HG03378 (cell line): ENCODE results near the gene LNX2.
"Not testable (repeated sequence)": the region's sequence is repeated elsewhere in the genome, so short reads cannot be mapped to it uniquely, and the experiment has no call there.

Experiments used
- ATAC-seq: cut with Tn5 transposase; IDR thresholded peaks from one replicate; pipeline ENCODE4 v1.9.1; 2021; ENCODE audit warnings: mild to moderate bottlenecking, moderate library complexity; ENCODE audit not compliant: unreplicated experiment

Gene LNX2

DNA sequence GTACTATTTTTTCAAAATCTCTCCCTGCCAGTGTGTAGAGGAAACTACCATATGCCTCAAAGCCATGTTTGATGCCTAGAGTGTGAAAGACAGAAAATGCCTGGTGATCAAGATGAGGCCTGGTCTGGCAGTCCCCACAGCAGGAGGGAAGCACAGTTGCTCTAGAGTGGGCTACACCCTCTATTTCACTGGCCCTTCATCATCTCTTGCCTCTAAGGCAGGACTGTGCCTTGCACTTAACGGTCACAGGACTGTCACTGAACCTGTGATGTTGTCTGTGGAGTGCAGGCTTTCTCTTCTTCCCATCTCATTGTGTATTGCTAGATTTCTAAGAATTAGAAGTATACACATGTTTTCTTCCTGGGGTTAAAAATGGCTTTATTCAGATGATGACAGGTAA lies 17.7 kb upstream of the LNX2 start:
- no peak for ATAC-seq

DNA sequence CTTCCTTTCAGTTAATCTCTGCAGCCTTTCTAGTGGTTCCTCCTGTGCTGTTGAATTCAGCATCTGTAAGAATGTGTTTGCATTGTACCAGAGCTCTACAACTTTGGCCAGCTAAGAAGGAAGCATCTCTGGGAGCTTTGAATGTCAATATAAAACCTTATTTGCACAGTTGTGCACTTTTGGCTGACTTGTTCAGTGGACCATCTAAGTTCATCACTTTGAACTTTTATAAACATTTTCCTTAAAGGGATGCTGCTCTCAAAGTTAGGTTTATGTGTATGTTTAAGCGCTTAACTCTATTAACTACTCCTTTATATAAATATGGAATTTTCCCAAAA lies 16.9 kb upstream of the LNX2 start:
- ATAC-seq: no peak

DNA sequence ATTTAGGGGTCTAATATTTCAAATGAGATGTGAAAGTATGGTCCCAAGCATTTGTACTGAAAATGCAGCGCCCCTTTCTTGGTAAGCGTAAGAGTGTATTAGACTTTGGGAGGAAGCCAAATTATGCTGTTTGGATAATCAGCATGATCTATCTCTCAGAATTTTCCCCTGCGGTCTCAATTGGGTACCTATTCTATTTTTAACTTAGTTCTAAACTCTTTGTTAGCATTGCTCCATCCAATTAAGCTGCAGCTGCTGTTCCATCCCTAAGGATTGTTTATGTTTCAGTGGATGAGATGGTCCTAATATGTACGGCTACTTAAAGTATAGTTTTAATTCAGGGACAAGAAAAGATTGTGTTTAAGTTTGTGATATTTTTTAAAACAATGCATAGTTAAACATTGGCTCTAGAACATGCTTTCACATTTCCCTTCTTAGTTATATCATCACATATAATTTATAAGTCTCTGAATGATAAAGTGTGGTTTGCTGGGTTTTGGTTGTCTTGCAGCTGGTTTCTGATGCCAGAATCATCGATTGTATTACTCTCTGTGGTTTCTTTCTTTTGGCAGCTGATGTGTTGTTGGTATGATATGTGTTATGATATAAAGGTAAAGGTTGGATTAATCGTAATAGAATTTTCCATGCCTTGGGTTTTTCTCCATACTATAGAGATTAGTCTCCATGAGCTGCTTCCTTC lies 16.4 kb upstream of the LNX2 start:
- no peak for ATAC-seq

DNA sequence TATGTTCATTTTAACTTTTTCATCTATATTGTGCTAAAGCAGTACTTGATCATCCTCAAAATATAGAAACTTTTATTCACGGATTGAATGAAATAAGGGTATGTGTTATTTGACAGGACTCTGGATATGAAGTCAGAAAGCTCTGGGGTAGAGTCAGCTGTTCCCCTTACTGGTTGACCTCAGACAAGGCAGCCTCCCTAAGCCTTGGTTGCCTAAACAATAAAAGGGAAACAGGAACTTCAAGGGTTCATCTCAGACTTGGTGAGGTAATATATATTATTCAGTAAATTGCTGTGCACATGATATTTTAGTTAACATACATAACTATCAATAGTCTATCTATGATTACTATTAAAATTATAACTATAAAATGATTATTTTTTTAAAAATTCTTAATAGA lies 14.9 kb upstream of the LNX2 start:
- ATAC-seq: no peak

DNA sequence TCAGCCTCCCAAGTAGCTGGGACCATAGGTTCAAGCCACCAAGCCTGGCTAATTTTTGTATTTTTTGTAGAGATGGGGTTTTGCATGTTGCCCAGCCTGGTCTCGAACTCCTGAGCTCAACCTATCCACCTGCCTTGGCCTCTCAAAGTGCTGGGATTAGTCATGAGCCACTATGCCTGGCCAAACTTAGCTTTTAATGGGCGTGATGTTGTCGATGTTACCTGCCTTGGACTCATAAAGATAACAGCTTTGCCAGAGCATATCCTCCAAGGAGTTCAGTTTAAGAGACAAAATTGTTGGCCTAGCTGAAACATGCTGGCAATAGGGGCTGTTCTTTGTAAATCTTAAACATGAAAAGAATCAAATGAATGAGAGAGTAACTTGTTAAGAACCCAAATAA lies 14.5 kb upstream of the LNX2 start:
- ATAC-seq: no peak

DNA sequence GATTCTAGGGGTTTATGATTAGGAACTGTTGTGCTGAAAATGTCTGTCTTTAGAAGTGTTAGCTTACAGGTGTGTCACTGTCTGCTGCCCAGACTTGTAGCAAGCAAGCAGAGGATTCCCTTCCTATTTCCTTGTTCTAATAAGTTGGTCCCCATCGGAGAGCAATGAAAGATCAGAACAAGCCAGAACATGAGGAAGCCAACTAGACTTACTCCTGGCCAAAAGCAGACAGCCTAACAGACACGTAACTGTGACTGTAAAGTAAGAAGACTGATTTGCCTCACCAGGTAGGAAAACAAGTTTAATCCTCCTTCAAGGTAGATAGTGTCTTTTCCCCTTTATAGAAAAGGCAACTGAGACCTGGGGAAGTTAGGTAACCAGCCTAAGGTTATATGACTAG lies 13.9 kb upstream of the LNX2 start:
- ATAC-seq: no peak

DNA sequence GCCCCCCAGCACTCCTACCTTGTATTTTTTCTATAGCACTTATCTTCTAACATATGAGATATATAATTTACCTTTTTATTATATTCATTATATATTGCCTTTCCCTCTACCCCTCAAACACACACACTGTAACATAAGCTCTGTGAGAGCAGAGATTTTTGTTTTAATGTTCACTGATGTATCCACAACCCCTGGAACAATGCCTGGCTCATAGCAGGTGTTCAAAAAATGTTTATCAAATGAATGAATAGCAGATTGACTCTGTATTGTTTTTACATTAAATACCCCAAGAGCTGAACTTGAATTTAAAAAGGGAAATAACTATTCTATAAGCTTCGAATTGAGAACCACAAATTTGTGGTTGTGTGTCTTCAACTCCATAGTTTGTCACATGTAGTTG lies 12.3 kb upstream of the LNX2 start:
- ATAC-seq: no peak

DNA sequence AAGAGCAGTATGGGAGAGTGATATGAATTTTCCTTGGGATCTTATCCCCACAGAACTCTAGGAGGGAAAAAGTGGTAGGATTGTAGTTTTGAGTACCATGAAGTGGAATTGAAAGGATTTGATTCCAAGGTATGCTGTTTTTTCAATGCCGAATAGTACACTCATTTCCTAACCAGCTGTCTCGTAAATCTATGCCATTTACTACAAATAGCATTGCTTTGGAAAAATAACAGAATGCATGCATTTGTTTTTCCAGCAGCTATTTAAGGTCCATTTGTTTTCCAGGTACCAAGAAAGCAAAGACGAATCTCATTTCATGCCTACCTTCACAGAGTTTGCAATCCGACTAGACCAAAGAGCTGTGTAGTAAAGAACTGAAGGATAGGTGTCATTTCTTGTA lies 11.9 kb upstream of the LNX2 start:
- ATAC-seq: no peak

DNA sequence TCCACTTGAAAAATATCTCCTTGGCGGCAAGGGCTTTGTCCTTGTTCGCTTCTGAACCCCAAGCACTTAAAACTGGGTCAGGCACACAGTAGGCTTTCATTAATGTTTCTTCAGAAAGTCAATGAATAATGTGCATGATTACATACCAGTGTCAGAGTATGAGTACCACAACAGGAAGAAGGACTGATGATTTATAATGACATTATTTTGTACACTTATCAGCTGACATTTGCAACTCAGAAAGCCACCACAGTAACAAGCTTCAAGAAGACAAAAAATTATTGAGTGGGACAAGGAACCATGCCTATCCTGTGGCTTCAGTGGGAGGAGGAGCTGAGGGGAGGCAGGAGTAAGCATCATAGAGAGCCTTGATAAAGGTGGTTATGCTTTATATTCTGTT lies 11.3 kb upstream of the LNX2 start:
- no peak for ATAC-seq

DNA sequence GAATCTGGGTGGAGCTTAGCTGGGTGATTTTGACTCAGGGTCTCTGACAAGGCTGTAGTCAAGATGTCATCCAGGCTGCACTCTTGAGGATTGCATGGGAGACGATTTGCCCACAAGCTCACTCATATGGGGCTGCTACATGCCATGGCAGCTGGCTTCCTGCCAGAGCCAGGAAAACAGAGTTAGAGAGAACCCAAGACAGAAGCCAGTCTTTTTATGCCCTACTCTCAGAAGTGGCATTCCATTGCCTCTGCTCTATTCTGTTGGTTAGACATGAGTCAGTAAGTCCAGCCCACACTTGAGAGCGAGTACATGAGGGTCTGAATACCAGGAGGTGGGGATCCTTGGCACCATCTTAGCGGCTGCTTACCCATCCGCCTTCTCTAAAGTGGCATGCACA lies 10.8 kb upstream of the LNX2 start:
- no peak for ATAC-seq

DNA sequence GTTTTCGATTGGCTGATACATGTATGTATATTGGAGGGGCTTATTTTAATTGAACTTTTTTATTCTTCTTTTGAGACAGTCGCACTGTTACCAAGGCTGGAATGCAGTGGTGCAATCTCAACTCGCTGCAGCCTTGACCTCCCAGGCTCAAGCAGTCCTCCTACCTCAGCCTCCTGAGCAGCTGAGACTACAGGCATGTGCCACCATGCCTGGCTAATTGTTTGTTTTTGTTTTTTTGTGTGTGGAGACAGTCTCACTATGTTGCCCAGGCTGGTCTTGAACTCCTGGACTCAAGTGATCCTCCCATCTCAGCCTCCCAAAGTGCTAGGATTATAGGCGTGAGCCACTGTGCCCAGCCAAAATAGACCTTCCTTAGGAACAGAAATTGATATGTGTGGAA lies 8.4 kb upstream of the LNX2 start:
- ATAC-seq: not testable (repeated sequence)

DNA sequence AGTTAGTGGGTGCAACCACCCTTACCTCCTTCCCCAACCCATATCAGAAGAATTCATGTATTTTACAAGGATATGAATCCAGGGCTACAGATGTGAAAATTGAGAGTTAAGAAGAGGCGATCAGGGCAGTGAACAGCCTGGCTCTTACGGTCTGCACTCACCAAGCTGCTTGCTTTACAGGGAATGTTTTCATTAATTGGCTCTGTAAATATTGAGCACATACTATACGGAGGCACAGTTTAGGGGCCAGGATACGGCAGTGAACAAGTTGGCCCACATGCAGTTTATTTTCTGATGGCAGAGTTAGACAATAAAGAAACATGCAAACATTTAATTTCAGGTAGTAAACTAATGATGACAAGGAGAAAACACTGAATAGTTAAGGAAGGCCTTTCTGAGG lies 7.8 kb upstream of the LNX2 start:
- no peak for ATAC-seq

DNA sequence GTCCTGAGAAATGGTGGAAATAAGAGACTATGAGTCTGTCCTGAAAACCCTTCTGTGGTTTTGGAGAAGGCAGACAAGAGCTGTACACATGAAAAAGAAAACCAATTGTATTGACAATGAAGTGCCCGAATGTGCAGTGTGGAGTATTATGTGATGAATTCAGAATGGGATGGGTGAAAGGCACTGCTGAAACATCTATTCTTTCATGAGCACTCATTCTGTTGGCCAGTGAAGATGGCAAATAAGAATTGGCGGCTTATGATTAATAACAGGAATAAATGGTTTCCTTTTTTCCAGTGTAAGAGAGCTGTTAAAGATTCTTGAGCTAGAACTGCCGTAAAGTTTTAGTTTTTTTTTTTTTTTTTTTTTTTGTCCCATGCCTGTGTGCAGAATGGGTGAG lies 7.1 kb upstream of the LNX2 start:
- ATAC-seq: no peak

DNA sequence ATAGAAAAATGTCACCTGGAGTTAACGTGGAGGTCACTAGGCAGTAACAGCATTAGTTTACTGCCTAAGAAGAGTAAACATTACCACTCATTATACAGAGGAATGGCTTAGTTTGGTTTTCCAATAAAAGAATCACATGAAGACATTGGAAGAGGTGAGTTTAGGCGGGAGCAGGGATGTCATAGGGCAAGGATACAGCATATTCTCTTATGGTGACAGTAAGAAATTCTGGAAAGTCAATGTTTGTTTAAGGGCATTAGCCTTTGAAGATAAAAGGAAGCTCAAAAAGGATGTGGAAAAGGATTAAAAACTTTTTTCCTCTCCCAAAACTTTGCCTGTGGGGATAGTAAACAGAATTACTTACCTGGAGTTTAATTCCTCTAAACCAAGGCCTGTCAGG lies 5.5 kb upstream of the LNX2 start:
- no peak for ATAC-seq

DNA sequence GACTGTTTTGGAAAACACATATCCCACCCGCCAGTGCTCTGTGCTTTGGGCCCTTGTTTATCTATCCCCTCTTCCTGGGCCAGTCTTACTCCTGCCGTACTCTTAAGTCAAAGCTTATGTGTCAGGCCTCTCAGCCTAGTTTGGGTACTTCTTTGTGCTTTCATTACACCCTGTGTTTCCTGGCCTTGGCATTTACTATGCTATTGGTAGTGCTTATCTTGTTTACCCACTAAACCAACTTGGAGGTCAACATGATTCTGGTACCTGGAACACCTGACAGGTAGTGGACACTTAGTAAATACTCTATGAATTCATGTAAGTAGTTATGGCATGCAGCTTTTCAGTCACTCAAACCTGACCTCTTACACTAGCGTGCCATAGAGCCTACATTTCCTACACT lies 3.7 kb upstream of the LNX2 start:
- no peak for ATAC-seq

DNA sequence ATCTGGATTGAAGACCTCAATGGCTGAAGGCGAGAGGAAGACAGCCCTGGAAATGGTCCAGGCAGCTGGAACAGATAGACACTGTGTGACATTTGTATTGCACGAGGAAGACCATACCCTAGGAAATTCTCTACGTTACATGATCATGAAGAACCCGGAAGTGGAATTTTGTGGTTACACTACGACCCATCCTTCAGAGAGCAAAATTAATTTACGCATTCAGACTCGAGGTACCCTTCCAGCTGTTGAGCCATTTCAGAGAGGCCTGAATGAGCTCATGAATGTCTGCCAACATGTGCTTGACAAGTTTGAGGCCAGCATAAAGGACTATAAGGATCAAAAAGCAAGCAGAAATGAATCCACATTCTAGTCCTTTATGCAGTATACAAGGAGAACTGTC lies 2.6 kb upstream of the LNX2 start:
- ATAC-seq: no peak

DNA sequence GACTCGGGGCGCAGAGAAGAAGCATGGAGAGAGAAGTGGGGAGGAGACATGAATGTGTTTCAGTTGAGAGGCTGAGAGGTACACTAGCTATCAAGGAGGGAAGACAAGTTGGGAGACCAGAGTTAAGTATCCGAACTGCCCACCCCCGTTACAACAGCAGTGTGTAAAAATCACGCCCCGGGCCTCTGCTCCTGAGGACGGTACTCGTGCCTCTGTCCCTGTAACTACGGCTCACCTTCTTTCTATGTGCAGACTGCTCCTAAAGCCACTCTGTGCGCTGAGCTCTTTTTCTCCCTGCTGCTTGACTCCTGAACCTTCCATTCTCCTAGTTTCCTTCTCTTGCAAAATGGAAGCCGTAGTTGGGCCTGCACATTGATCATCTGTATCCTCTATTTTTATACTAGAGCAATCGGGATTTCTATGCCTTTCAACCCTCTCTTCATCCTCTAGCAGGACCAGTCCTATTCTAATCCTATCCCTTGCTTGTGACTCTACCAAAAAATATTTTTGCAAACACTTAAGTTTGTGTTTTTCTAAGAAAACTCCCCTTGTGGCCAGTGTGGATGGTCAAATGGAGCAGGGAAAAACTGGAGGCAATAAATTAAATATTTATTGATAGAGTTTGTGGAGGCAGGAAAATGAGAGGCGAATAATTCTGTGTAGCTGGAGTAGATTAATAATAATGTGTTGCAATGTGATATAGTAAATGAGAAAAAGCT lies 1.9 kb upstream of the LNX2 start:
- no peak for ATAC-seq

DNA sequence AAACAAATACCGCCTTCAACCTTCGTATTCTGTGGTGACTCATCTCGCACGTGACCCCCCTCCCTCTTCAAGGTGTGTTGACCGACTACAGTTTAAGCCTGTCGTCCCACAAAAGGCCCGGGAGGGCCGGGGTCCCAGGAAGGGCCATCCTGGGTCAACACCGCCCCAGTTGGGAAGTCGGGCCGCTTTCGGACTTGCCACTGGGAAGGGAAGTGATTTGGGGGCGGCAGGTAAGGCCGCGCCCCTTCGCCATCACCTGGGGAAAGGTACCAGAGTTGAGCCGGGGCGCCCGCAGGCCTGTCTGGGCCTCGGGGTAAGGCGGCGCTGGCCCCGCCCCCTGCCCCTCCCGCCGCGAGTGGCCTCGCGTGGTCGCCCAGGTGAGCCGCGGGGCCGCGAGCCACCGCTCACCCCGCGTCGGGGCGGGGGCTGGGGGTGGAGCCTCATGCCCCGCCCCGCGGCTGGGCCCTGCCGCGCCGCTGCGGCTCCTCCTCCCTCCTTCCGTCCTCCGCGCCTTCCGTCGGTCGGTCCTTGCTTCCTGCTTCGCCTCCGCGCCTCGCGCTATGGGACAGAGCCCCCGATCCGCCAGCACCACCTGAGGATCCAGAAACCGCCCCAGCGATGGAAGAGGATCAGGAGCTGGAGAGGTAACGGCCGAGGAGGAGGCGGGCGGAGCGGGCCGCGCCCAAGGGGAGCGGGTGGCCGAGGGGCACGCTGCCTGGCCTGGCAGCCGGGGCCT lies 1.2 kb upstream of the LNX2 start, which contains the start of gene POLR1D:
Gene POLR1D (plus strand): TSS at position 527 of the 736 bp plus-strand sequence. CDS start 92 bp downstream, at position 619.
- peak; percentile 47 for ATAC-seq

DNA sequence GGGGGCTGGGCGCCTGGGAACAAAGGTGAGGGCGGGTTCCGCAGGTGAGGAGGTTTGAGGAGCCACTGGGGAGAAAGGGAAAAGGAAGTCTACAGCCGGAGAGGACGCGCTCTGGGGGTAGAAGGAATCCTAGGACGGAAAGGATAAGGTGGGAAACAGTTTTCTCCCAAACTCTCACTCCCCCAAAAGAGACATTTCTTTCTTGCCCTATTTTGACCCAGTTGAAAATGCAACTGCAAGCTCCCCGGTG lies 712 bp upstream of the LNX2 start:
- no peak for ATAC-seq

DNA sequence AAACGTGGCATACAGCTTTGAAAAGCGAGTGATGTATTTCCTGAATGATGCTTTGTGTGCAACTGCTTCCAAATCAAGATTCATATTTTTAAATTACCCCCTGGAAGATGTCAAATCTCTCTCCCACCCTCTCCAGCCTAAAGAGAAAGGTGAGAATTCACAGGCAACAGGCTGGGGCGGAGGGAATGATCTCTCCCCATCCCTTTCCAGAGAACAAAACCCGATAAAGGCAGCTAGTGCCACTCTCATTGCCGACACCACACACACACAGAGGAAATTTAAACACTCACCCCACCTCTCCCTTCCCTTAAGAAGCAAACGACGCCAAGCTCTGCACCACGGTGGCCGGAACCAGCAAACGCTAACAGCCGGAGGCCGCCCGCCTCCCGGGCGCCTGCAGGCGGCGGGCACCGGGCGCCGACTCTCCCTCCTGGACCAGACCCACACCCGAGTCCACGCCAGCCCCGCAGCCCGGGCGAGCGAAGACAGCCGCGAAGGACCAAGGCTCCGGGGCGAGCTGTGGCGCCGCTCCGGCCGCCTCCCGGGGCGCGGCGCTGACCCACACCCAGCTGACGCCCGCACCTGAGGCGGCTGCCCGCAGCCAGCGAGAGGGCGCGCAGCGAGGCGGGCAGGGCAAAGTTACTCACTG lies 477 bp downstream of the LNX2 start:
- peak; percentile 32 for ATAC-seq

DNA sequence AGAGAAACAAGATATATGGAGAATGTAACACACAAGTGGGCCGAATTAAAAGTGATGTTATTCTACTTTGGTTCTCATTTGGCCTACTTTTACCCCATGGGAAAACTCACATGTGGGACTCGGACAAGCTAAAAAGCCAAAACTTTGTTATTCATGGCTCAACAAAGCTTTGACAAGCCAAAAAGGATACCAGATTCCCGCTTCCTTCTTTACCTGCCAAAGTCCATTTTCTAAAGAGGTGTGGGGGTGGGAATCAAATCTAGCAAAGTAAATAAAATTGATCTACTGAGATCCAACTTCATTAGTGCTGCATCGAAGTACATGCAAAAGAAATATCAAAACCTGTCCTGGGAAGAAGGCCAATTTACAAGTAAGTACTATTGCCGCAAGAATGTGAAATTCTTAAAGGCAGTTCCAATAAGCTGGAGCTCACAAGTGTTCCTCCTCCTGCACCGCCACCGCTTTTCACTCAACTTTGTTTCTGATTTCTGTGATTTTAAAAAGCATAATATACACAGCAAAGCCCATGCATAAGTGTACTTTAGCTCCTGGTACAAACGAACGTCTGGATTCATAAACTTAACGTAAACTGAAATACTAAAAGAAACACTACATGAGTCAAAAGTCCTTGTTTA lies 1.1 kb downstream of the LNX2 start:
- no peak for ATAC-seq
